Pons (tissue), 1 donor: ENCODE data around the gene C1GALT1.
"Not testable (repeated sequence)": the region's sequence is repeated elsewhere in the genome, so short reads cannot be mapped to it uniquely, and the experiment has no call there.

Experiments used
- DNase-seq: peaks from one replicate; pipeline ENCODE4 v3.0.0-alpha.2; 2016; ENCODE audit warnings: low spot score

C1GALT1 gene

DNA sequence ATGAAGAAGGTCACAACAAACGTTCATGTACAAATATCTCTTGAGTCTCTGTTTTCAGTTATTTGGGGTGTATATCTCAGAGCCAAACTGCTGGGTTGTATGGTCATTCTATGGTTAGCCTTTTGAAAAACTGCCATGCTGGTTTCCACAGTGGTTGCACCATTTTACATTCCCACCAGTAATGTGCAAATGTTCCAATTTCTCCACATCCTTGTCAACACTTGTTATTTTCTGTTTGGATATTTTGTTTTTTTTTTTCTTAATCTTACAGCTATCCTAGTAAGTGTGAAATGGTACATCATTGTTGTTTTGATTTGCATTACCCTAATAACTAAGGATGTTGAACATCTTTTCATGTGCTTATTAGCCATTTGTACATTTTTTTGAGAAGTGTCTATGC, 13.0 kb upstream of the C1GALT1 start:
- no peak for DNase-seq

DNA sequence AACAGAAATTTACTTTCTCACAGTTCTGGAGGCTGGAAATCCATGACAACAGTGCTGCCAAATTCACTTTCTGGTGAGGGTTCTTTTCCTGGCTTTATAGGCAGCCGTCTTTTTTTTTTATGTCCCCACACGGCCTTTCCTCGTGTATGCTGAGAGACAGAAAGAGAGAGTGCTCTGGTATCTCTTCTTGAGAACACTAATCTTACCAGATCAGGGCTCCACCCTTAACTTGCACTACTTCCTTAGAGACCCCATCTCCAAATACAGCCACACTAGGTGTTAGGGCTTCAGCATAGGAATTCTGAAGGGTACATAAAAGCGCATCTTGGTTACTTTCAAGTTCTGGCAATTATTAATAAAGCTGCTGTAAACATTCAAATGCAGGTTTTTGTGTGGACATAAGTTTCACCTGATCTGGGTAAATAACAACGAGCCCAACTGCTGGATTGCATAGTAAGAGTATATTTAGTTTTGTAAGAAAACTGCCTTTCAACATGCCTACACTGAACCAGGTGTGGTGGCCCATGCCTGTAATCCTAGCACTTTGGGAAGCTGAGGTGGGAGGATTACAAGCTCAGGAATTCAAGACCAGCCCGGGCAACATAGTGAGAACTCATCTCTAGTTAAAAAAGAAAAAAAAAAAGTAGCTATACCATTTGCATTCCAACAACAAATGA, 8.2 kb upstream of the C1GALT1 start:
- no peak for DNase-seq

GRCh38 chr7:7175075-7175695, 7.2 kb upstream of the C1GALT1 start:
- DNase-seq = no peak

GRCh38 chr7:7176406-7177043, 5.8 kb upstream of the C1GALT1 start:
- DNase-seq = peak; percentile 53

DNA sequence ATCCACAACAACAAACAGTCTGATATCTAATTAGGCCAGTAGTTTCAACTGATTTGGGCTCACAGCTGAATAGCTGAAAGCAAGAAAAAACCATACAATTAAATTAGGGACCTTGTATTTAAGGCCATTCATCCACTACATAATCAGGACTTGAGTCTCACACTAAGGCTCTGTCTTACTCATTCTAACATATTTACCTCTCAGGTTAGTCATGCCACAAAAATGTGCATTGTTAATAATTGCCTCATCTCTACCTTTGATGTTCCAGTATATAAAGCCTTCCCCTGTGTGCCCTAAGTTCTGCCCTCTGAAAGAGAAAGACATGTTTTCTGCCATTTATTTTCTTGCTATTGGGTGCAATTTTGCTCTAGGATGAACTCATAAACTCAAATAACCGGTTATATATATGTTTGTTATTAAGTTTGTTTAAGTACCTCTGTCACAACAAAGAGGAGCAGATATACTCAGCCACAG, 5.3 kb upstream of the C1GALT1 start:
- no peak for DNase-seq

DNA sequence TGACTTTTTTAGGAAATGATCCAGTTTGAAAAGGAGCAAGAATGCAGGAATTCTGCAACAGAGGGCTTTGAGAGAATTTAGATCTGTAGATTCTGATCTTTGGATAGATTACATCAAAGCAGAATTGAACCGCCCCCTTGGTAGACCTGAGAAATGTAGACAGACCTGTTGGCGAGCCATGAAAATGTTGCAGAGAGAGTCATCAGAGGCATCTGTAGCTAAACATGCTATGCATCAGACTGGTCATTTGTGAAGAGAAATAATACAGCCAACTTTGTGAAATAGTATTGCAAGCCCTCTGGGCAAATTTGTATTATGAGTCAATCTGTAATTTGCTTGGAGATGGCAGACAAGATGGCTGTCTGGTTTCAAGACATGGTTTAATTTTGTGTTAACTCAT, 4.3 kb upstream of the C1GALT1 start:
- DNase-seq = no peak

- DNase-seq = no peak
These were observed 3.4 kb upstream of the C1GALT1 start for GRCh38 chr7:7178906-7179305.

GRCh38 chr7:7180725-7181449, 1.5 kb upstream of the C1GALT1 start:
- DNase-seq = no peak

DNA sequence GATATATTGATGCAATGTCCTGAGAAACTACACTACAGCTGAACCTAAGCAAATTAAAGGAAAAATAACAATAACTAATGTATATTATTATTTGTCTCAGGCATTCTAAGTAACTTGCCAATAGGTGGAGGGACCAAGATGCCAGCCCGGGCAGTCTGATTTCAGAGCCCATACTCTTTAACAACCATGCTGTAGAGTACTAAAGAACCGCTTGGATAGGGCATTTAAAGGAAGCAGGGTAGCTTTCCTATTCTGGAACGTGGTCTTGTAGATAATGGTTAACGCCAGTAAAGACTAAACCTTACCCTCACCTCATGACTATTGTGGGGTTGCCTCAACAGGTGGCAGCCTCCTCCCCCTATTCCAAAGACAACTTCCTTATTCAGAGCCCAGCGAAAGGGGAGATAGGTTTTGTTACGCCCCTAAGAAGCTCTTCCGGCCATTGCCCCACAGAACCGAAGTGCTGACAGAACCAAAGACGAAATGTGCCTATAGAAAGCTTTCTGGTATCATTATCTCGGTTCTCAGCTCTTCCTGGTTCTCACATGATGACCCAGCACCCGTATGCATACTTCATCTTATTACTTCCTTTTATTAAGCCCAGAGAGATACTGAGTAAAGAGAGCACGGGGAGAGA, 707 bp upstream of the C1GALT1 start:
- DNase-seq = peak; percentile 76

- DNase-seq = peak; percentile 46
These were observed 905 bp downstream of the C1GALT1 start for GRCh38 chr7:7183061-7183837.

GRCh38 chr7:7183838-7184463, 1.6 kb downstream of the C1GALT1 start:
- peak; percentile 42 for DNase-seq

GRCh38 chr7:7185371-7185989, 3.1 kb downstream of the C1GALT1 start:
- peak; percentile 39 for DNase-seq

DNA sequence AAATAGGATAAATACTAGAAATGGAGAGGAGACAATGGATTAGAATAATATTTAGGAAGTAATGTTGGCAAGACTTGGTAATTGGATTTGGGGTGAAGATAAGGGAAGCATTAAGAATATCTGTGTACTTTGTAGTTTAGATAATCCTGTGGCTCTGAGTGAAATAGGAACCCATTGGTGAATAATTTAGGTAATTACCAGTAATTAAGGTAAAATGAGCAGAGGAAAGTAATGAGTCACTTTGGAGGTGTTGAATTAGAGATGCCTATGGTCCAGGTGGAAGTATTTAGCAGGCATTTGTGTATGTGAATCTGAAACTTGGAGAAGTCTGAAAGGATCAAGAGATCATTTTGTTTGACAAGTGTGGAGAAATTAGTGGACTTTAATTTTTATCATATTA, 5.7 kb downstream of the C1GALT1 start:
- no peak for DNase-seq

- DNase-seq = no peak
These were observed 6.4 kb downstream of the C1GALT1 start for GRCh38 chr7:7188742-7189141.

DNA sequence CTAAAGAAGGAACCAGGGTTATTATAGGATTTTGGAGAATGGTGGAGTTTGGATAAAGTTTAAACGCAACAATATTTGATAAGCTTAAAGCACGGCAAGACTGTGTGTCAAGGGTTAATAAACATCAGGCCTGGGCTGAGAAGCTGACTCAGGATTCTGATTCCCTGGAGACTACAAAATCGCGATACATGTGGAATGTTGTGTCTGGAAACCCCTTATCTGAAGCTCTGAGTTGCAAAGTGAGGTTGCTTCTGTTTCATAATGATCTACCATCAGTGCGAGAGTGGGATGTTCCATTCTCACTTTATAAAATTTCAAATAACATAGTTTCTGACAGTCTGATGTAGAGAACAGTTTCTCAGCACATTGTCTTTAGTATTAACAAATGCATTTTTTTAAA, 7.8 kb downstream of the C1GALT1 start:
- DNase-seq = no peak

DNA sequence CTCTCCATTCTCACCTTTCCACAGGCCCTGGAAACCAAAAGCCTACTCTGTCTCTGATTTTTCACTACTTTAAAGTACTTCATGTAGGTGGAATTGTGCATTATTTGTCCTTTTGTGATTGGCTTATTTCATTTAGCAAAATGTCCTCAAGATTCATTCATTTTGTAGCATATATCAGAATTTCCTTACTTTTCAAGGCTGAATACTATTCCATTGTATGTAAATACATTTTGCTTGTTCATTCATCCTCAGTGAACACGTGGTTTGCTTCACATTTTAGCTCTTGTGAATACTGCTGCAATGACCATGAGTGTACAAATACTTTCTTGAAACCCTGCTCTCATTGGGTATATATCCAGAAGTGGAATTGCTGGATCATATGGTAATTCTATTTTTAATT, 8.8 kb downstream of the C1GALT1 start:
- no peak for DNase-seq

DNA sequence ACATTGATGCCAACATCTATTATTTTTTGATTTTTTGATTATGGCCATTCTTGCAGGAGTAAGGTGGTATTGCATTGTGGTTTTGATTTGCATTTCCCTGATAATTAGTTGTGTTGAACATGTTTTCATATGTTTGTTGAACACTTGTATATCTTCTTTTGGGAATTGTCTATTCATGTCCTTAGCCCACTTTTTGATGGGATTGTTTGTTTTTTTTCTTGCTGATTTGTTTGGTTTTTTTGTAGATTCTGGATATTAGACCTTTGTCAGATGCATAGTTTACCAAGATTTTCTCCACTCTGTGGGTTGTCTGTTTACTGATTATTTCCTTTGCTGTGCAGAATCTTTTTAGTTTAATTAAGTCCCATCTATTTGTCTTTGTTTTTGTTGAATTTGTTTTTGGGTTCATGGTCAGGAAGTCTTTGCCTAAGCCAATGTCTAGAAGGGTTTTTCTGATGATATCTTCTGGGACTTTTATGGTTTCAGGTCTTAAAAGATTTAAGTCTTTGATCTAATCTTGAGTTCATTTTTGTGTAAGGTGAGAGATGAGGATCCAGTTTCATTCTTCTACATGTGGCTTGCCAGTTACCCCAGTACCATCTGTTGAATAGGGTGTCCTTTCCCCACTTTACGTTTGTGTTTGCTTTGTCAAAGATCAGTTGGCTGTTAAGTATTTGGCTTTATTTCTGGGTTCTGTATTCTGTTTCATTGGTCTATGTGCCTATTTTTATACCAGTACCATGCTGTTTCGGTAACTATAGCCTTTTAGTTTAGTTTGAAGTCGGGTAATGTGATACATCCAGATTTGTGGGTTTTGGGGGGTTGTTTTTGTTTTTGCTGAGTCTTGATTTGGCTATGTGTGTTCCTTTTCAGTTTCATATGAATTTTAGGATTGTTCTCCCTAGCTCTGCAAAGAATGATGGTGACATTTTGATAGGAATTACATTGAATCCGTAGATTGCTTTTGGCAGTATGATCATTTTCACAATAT, 10.7 kb downstream of the C1GALT1 start:
- DNase-seq = not testable (repeated sequence)

DNA sequence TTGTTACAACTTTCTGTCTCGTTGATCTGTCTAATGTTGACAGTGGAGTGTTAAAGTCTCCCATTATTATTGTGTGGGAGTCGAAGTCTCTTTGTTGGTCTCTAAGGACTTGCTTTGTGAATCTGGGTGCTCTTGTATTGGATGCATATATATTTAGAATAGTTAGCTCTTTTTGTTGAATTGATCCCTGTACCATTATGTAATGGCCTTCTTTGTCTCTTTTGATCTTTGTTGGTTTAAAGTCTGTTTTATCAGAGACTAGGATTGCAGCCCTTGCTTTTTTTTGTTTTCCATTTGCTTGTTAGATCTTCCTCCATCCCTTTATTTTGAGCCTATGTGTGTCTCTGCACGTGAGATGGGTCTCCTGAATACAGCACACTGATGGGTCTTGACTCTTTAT, 17.2 kb downstream of the C1GALT1 start:
- not testable (repeated sequence) for DNase-seq

- not testable (repeated sequence) for DNase-seq
These were observed 17.9 kb downstream of the C1GALT1 start for GRCh38 chr7:7200255-7200654.
